RCC 7860 (cell line): Measurements from ENCODE around the gene CRYBB3.
"Not testable (repeated sequence)": the region's sequence is repeated elsewhere in the genome, so short reads cannot be mapped to it uniquely, and the experiment has no call there.

Source experiments
- DNase-seq: peaks from one replicate; pipeline ENCODE4 v3.0.0-alpha.2; 2015; ENCODE audit warnings: low spot score
- FAIRE-seq: peaks from 2 replicates; lab custom pipeline; 2012; peaks lifted over from hg19 to GRCh38; lab: Jason Lieb, UNC

CRYBB3 gene

GRCh38 chr22:25238058-25238457, 38.4 kb downstream of the CRYBB3 start:
- not testable (repeated sequence) for FAIRE-seq

GRCh38 chr22:25255169-25255568, 55.5 kb downstream of the CRYBB3 start:
- DNase-seq, FAIRE-seq: not testable (repeated sequence)

More at GRCh38 chr22:25238058-25238457, 38.4 kb downstream of the CRYBB3 start:
- not testable (repeated sequence) for DNase-seq
